SU-DHL-6 (cell line): ENCODE measurements around the gene ZAR1L.

ENCODE experiments used
- EZH2phosphoT487 ChIP-seq: fragments of 200-600 bp; sonication (generic), shearing (Covaris generic); conservative IDR thresholded peaks from 2 replicates; pipeline ENCODE4 v1.6.1; 2018; ENCODE audit warnings: mild to moderate bottlenecking, antibody characterized with exemption, low read length, moderate library complexity, mixed read lengths
- TF ChIP-seq, protein P1 (sequence below): fragments of 200-600 bp; sonication (generic); IDR thresholded peaks from one replicate; pipeline ENCODE4 v1.5.1; 2017; ENCODE audit warnings: antibody characterized with exemption, mild to moderate bottlenecking, low read length, moderate library complexity; ENCODE audit not compliant: insufficient read depth, poor library complexity, severe bottlenecking

DNA sequence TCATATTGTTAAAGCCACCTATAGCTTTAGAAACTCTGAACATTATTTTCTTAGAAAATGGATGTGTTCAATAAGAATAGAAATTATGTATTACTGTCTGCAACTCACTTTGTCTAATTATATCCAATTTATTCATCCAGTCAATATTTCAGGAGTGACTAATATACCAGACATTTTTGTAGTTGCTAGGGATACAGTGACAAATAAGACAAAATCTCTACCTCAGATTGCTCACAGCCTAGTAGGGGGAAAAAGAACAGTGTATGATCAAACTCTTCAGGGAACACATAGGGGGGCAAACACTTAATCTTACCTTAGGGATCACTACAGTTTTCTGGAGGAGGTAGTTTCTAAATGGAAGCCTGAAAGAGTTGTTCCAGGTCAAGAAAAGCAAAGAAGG, 8.7 kb upstream of the ZAR1L start:
- TF ChIP-seq, protein P1, sequence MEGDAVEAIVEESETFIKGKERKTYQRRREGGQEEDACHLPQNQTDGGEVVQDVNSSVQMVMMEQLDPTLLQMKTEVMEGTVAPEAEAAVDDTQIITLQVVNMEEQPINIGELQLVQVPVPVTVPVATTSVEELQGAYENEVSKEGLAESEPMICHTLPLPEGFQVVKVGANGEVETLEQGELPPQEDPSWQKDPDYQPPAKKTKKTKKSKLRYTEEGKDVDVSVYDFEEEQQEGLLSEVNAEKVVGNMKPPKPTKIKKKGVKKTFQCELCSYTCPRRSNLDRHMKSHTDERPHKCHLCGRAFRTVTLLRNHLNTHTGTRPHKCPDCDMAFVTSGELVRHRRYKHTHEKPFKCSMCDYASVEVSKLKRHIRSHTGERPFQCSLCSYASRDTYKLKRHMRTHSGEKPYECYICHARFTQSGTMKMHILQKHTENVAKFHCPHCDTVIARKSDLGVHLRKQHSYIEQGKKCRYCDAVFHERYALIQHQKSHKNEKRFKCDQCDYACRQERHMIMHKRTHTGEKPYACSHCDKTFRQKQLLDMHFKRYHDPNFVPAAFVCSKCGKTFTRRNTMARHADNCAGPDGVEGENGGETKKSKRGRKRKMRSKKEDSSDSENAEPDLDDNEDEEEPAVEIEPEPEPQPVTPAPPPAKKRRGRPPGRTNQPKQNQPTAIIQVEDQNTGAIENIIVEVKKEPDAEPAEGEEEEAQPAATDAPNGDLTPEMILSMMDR: no peak
- no peak for TF ChIP-seq EZH2phosphoT487
